RWPE1 (cell line): ENCODE measurements around the gene ZMYND8.
"Not testable (repeated sequence)": the region's sequence is repeated elsewhere in the genome, so short reads cannot be mapped to it uniquely, and the experiment has no call there.

ENCODE experiments used
- CTCF ChIA-PET: fragments of 350-600 bp; sonication (Branson Sonifier 250); formaldehyde crosslinking; extraction: SDS; loops from one replicate; lab custom pipeline; 2021; lab: Yijun Ruan, JAX
- POLR2A ChIA-PET: fragments of 400-600 bp; formaldehyde crosslinking; extraction: SDS; loops from one replicate; lab custom pipeline; 2020; ENCODE audit warnings: antibody characterized with exemption; ENCODE audit not compliant: low non-redundant PET; lab: Yijun Ruan, JAX
- DNase-seq: peaks from one replicate; pipeline ENCODE4 v3.0.0; 2012; ENCODE audit warnings: low spot score
- H3K27ac ChIP-seq: fragments of 450-650 bp; 2 replicates; pipeline ENCODE4 v1.5.1; 2017
- CTCF ChIP-seq: fragments of 450-650 bp; conservative IDR thresholded peaks from 2 replicates; pipeline ENCODE4 v1.5.1; 2017; ENCODE audit warnings: low read depth, mild to moderate bottlenecking

The ZMYND8 gene

GRCh38 chr20:47295129-47295813 is 61.2 kb downstream of the ZMYND8 start:
- no peak for DNase-seq
- TF ChIP-seq CTCF: no peak
- CTCF ChIA-PET: interaction anchor here (2.0 to 3.1 kb wide), 2 partner anchors 22 to 88 kb away, joined by 9 to 27 read pairs; no protein-coding TSS in a partner anchor
- POLR2A ChIA-PET: no interaction called here
- H3K27ac ChIP-seq: peak overlapping the region; percentile 50

- ChIA-PET POLR2A (no interaction called here), CTCF (interaction anchor here (0.7 kb wide), 1 partner anchor 14 kb away, joined by 6 read pairs; no protein-coding TSS in a partner anchor)
- DNase-seq: no peak
- H3K27ac ChIP-seq: peak overlapping the region; percentile 45
- TF ChIP-seq CTCF: no peak
These were observed 62.9 kb downstream of the ZMYND8 start for GRCh38 chr20:47293631-47294030.

- DNase-seq: no peak
- peak overlapping the region; percentile 44 for H3K27ac ChIP-seq
- ChIA-PET CTCF (interaction anchor here (0.5 to 0.9 kb wide), 3 partner anchors 91 to 544 kb away, joined by 3 to 4 read pairs (median 4); no protein-coding TSS in a partner anchor), POLR2A (no interaction called here)
- no peak for TF ChIP-seq CTCF
These were observed 63.9 kb downstream of the ZMYND8 start for GRCh38 chr20:47292581-47292980.

GRCh38 chr20:47290666-47291430 is 65.7 kb downstream of the ZMYND8 start:
- POLR2A ChIA-PET: no interaction called here
- DNase-seq: no peak
- no peak for TF ChIP-seq CTCF
- peak overlapping the region; percentile 11; the same call in 1 of the 2 replicates for H3K27ac ChIP-seq
- CTCF ChIA-PET: interaction anchor here (1.3 kb wide), 1 partner anchor 93 kb away, joined by 4 read pairs; no protein-coding TSS in a partner anchor

- no peak for DNase-seq
- no peak for TF ChIP-seq CTCF
- H3K27ac ChIP-seq: no peak overlapping the region
- ChIA-PET CTCF (interaction anchor here (0.6 to 1.3 kb wide), 4 partner anchors 15 to 284 kb away, joined by 3 to 8 read pairs (median 4); no protein-coding TSS in a partner anchor), POLR2A (no interaction called here)
These were observed 66.5 kb downstream of the ZMYND8 start for GRCh38 chr20:47290008-47290407.

GRCh38 chr20:47289096-47289495 is 67.4 kb downstream of the ZMYND8 start:
- no peak for TF ChIP-seq CTCF
- ChIA-PET CTCF (interaction anchor here (0.6 to 1.4 kb wide), 5 partner anchors 9 to 325 kb away, joined by 3 to 8 read pairs (median 3); no protein-coding TSS in a partner anchor), POLR2A (no interaction called here)
- no peak for DNase-seq
- H3K27ac ChIP-seq: peak overlapping the region; percentile 13; the same call in 1 of the 2 replicates

GRCh38 chr20:47288530-47288929 is 68.0 kb downstream of the ZMYND8 start:
- POLR2A ChIA-PET: not testable (repeated sequence)
- CTCF ChIA-PET: interaction anchor here (0.6 to 1.4 kb wide), 3 partner anchors 10 to 95 kb away, joined by 3 read pairs; no protein-coding TSS in a partner anchor

More at GRCh38 chr20:47288530-47288929, 68.0 kb downstream of the ZMYND8 start:
- not testable (repeated sequence) for DNase-seq
- H3K27ac ChIP-seq: peak overlapping the region; percentile 13; the same call in 1 of the 2 replicates
